HG02571 (cell line): ENCODE data around the gene BNC2.

ENCODE experiments used
- ATAC-seq: cut with Tn5 transposase; IDR thresholded peaks from one replicate; pipeline ENCODE4 v1.9.1; 2021; ENCODE audit warnings: mild to moderate bottlenecking, moderate library complexity; ENCODE audit not compliant: unreplicated experiment

BNC2 gene

GRCh38 chr9:16608906-16609305 lies 261.6 kb downstream of the BNC2 start:
- ATAC-seq: no peak

GRCh38 chr9:16602494-16602893 lies 268.0 kb downstream of the BNC2 start:
- ATAC-seq: no peak

GRCh38 chr9:16601991-16602390 lies 268.5 kb downstream of the BNC2 start:
- ATAC-seq: no peak

GRCh38 chr9:16598316-16598715 lies 272.2 kb downstream of the BNC2 start:
- ATAC-seq: no peak

- no peak for ATAC-seq
Measured at GRCh38 chr9:16597136-16597535, 273.3 kb downstream of the BNC2 start.

- no peak for ATAC-seq
Measured at GRCh38 chr9:16595227-16595626, 275.2 kb downstream of the BNC2 start.

- no peak for ATAC-seq
Measured at GRCh38 chr9:16594787-16595186, 275.7 kb downstream of the BNC2 start.

GRCh38 chr9:16593746-16594145 lies 276.7 kb downstream of the BNC2 start:
- no peak for ATAC-seq

- ATAC-seq: no peak
Measured at GRCh38 chr9:16591092-16591491, 279.4 kb downstream of the BNC2 start.

GRCh38 chr9:16585591-16585990 lies 284.9 kb downstream of the BNC2 start:
- no peak for ATAC-seq

GRCh38 chr9:16579872-16580432 lies 290.5 kb downstream of the BNC2 start:
- ATAC-seq: no peak

- ATAC-seq: no peak
Measured at GRCh38 chr9:16575986-16576245, 294.6 kb downstream of the BNC2 start.

- ATAC-seq: no peak
Measured at GRCh38 chr9:16575142-16575985, 295.1 kb downstream of the BNC2 start.

GRCh38 chr9:16572005-16572734 lies 298.3 kb downstream of the BNC2 start:
- ATAC-seq: no peak

GRCh38 chr9:16571127-16571802 lies 299.2 kb downstream of the BNC2 start:
- no peak for ATAC-seq

GRCh38 chr9:16563446-16563845 lies 307.0 kb downstream of the BNC2 start:
- ATAC-seq: no peak

GRCh38 chr9:16561121-16561520 lies 309.3 kb downstream of the BNC2 start:
- no peak for ATAC-seq

- no peak for ATAC-seq
Measured at GRCh38 chr9:16559418-16560188, 310.9 kb downstream of the BNC2 start.

- ATAC-seq: no peak
Measured at GRCh38 chr9:16555802-16556201, 314.7 kb downstream of the BNC2 start.

GRCh38 chr9:16553869-16554540 lies 316.5 kb downstream of the BNC2 start:
- no peak for ATAC-seq
